IPS-20b (cell line): Measurements from ENCODE around the gene KCNK1.
A peak's percentile ranks its signal among the peaks of the same experiment; 100 is the strongest.

Experiments used
- H3K27ac ChIP-seq: one replicate; pipeline ENCODE4 v1.5.1; 2013; ENCODE audit warnings: low read length
- H3K27me3 ChIP-seq: 2 replicates; pipeline ENCODE4 v1.6.1; 2013; ENCODE audit warnings: mild to moderate bottlenecking, low read length, inconsistent platforms; ENCODE audit not compliant: insufficient read depth
- H3K36me3 ChIP-seq: 2 replicates; pipeline ENCODE4 v1.6.1; 2013; ENCODE audit warnings: low read depth, mild to moderate bottlenecking, inconsistent platforms, low read length, moderate library complexity; ENCODE audit not compliant: insufficient read depth
- H3K4me1 ChIP-seq: 2 replicates; pipeline ENCODE4 v1.6.1; 2013; ENCODE audit warnings: mild to moderate bottlenecking, control low read depth, inconsistent platforms, low read length, moderate library complexity; ENCODE audit not compliant: insufficient read depth
- H3K4me3 ChIP-seq: 2 replicates; pipeline ENCODE4 v1.5.1; 2013; ENCODE audit warnings: mild to moderate bottlenecking, low read length, inconsistent platforms
- H3K9ac ChIP-seq: 2 replicates; pipeline ENCODE4 v1.6.1; 2013; ENCODE audit warnings: low read depth, mild to moderate bottlenecking, inconsistent platforms, low read length, moderate library complexity
- H3K9me3 ChIP-seq: 2 replicates; pipeline ENCODE4 v1.6.1; 2013; ENCODE audit warnings: mild to moderate bottlenecking, low read depth, low read length, inconsistent platforms; ENCODE audit not compliant: insufficient read depth

The KCNK1 gene

DNA sequence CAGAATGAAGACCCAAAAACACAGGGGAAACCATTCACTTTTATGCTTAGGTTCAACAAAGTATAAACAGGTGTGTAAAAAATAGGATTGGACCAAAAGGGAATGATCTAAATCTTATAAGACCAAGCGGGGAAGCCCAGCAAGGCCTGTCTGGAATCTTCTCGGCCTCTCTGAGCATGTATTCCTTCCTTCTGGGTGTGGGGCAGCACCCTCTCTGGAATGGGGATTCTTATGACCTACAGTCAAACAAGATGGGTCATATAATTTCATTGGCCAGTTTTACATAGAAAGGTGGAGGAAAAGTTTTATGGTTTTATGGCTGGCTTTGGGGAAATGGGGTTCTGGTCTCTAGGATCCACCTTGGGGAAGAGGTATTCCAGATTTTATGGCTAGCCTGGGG is 11.2 kb downstream of the KCNK1 start:
- no peak overlapping the region for H3K27ac ChIP-seq
- H3K36me3 ChIP-seq = 0 out of 2 replicates have a peak, but pooled peaks cover 8% of the 10 kb centered on the region
- H3K9me3 ChIP-seq = no peaks in the 10 kb centered on the region
- H3K9ac ChIP-seq = no peak overlapping the region
- no peaks in the 10 kb centered on the region for H3K27me3 ChIP-seq
- 0 out of 2 replicates have a peak, but pooled peaks cover 3% of the 10 kb centered on the region for H3K4me1 ChIP-seq
- no peak overlapping the region for H3K4me3 ChIP-seq

DNA sequence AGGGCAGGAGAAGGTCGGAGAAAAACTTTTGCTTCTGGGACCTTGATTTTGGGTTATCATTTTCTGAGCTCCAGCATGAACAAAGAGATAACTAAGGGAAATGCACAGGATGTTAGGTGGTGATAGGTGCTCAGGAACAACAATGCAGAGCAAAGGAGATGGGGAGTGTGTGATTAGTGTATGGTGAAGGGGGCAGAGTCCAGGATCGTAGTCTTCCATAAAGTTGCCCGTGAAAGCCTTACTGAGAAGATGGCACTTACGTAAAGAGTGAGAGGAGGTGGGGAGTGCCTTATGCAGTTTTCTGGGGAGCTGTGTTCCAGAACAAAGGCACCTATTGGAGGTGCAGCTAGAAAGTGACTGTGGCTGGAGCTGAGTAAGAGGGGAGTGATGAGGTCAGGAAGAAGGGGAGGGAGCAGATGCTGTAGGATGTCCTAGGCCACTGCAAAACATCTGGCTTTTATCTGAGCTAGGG is 11.6 kb downstream of the KCNK1 start:
- H3K27me3 ChIP-seq = no peaks in the 10 kb centered on the region
- H3K9ac ChIP-seq = no peak overlapping the region
- H3K4me1 ChIP-seq = 0 out of 2 replicates have a peak, but pooled peaks cover 3% of the 10 kb centered on the region
- H3K4me3 ChIP-seq = no peak overlapping the region
- H3K27ac ChIP-seq = no peak overlapping the region
- 0 out of 2 replicates have a peak, but pooled peaks cover 8% of the 10 kb centered on the region for H3K36me3 ChIP-seq
- H3K9me3 ChIP-seq = no peaks in the 10 kb centered on the region

DNA sequence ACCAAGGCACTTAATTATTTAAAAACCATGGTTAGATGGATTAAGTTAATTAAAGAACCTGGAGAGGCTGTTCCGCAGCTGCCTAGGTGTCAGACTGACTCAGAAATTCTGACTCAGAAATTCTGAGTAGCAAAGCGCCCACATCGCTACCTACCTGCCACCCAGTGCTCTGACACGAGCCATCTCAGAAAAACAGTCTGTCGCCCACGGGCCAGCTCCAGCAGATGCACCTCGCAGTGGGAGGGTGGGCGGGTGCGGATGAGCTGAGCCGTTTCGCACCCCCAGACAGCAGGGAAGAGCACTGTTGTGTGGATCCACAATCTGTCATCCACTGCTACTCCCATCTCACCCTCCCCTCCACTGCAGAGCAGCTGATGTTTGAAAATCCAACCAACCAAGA is 13.5 kb downstream of the KCNK1 start:
- no peak overlapping the region for H3K4me3 ChIP-seq
- no peaks in the 10 kb centered on the region for H3K27me3 ChIP-seq
- peaks cover 16% of the 10 kb centered on the region for H3K36me3 ChIP-seq
- H3K9ac ChIP-seq = no peak overlapping the region
- no peak overlapping the region for H3K27ac ChIP-seq
- H3K9me3 ChIP-seq = no peaks in the 10 kb centered on the region
- H3K4me1 ChIP-seq = 0 out of 2 replicates have a peak, but pooled peaks cover 3% of the 10 kb centered on the region

DNA sequence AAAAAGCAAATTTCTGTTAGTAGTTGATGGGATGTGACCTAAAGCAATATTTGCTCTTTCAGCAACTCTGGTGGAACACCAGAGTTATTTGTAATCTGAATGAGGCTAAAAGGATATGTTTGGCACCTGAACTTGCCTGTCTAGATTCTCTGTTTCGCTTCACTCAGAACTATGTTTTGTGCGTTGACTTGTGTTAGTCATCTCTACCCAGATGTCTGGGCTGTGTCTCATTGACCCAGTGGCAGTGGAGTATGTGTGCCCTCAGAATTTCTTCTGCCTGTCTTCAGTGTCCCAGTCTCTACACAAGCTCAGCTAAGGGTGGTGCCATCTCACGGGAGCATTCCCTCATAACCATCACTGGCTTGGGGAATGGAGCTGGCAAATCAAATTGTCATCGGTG is 13.9 kb downstream of the KCNK1 start:
- no peak overlapping the region for H3K9ac ChIP-seq
- no peaks in the 10 kb centered on the region for H3K4me1 ChIP-seq

DNA sequence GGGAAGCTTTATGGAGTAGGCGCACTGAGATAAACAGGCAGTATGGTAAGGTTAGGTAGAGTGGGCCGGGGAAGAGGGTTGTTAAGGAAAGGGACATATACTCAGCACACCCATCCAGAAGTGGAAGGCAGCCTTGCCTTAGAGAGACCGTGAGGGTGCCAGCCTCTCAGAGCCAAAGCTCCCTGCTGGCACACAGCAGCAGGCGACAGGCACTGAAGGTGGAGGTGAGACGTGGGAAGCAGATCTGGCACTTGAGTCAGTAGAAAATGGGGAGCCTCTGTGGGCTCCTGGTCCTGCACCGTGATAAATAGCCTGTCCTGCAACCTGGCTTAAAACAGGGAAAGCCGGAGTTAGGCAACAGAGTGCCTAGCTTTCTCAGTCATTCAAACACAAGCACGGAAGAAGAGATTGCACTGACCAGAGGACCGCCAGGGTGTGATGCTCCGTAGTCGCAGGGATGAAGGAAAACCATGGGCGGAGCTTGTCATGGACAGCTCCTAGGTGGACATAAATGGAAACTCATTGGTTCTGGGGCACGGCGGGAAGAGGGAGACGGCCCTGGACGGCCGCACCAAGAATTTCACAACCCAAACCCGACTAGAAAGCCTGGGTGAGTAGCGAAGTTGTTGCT is 15.5 kb downstream of the KCNK1 start:
- Histone ChIP-seq H3K27ac (no peak overlapping the region), H3K9me3 (no peaks in the 10 kb centered on the region), H3K27me3 (no peaks in the 10 kb centered on the region), H3K9ac (no peak overlapping the region), H3K4me1 (no peaks in the 10 kb centered on the region), H3K4me3 (no peak overlapping the region), H3K36me3 (peaks cover 22% of the 10 kb centered on the region)

More for the DNA sequence above, 13.9 kb downstream of the KCNK1 start:
- Histone ChIP-seq H3K36me3 (peaks cover 17% of the 10 kb centered on the region), H3K4me3 (no peak overlapping the region), H3K27me3 (no peaks in the 10 kb centered on the region), H3K9me3 (no peaks in the 10 kb centered on the region), H3K27ac (no peak overlapping the region)

DNA sequence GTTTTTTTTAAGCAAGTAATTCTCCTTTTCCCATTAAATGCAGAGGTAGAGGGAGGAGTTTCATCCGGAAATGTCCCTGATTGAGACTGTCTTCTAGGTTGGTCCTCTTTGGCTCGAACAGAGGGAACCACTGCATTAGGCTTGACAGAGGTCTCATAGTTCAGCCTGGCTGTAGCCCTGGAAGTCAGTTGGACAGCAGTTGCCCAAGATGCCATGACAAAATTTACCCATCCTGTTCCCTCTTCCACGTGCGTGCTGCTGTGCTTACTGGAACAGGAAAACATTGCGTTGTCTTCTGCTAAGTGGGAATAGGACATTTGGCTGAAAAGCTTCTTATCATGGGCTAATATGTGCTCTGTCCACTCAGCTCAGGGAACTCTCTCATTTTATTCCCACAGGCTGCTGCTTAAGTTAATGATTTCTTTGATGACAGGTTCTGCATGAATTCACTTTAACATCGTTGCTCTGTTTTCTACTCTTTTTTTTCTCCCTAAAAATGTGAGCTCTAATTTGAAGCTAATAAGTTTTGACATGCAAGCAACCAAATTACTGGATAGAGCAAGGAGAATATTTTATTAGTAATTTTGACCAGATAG is 18.0 kb downstream of the KCNK1 start:
- Histone ChIP-seq H3K4me3 (no peak overlapping the region), H3K4me1 (peaks cover 6% of the 10 kb centered on the region; the same call in 1 of the 2 replicates), H3K27me3 (no peaks in the 10 kb centered on the region), H3K27ac (no peak overlapping the region), H3K36me3 (peaks cover 18% of the 10 kb centered on the region), H3K9me3 (no peaks in the 10 kb centered on the region), H3K9ac (no peak overlapping the region)

DNA sequence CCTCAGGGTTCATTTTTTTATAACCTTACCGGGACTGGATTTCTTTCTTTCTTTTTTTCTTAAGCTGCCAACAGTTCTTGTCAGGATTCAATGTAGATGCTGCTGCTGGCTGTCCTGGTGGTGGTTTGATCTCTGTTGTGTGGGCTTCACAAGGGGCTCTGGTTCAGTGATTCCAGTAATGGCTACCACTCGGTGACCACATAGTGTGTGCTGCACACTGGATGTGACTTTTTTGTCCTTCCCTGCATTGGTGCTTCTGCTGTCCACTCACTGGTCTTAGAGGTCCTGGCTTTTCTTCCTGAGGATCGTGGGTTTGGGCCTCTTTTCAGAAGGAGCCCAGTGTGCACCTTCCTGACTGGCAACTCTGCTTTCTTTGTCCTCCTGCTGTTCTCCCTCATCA is 18.5 kb downstream of the KCNK1 start:
- peaks cover 6% of the 10 kb centered on the region; the same call in 1 of the 2 replicates for H3K4me1 ChIP-seq
- H3K36me3 ChIP-seq = peaks cover 18% of the 10 kb centered on the region
- no peak overlapping the region for H3K9ac ChIP-seq
- no peak overlapping the region for H3K27ac ChIP-seq
- H3K9me3 ChIP-seq = no peaks in the 10 kb centered on the region
- no peak overlapping the region for H3K4me3 ChIP-seq
- H3K27me3 ChIP-seq = no peaks in the 10 kb centered on the region

DNA sequence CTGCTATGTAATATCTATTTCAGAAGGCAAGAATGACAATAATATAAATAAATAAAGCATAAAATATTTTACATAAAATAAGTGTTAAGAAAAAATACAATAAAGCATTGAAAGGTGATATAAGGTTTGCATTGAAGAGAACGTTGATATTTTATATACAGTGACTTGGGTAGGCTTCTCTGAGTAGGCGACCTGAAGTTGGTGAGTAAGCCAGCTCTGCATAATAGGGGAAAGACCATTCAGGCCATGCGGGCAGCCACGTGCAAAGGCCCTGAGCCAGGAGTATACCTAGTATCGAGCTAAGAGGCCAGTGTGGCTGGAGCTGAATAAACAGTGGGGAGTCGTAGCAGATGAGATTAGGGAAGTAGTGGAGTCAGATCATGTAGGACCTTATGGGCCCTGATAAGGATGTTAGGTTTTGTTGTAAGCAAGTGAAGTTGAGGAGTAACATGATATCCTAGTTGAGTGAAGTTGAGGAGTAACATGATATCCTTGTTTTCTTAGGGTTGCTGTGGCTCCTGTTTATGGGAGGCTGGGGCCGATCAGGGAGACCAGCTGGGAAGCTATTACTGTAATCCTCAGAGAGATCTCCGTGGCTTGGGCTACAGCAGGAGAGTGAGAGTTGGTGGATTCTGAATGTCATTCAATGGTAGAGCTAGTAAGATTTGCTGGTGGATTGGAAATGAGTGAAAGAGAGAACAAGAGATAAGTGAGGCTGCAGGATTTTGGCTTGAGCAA is 22.0 kb downstream of the KCNK1 start:
- H3K9me3 ChIP-seq = no peaks in the 10 kb centered on the region
- H3K27me3 ChIP-seq = no peaks in the 10 kb centered on the region
- H3K4me3 ChIP-seq = peak overlapping the region; percentile 5; the same call in 1 of the 2 replicates
- peaks cover 6% of the 10 kb centered on the region; the same call in 1 of the 2 replicates for H3K4me1 ChIP-seq
- H3K9ac ChIP-seq = no peak overlapping the region
- no peak overlapping the region for H3K27ac ChIP-seq
- H3K36me3 ChIP-seq = peaks cover 16% of the 10 kb centered on the region

DNA sequence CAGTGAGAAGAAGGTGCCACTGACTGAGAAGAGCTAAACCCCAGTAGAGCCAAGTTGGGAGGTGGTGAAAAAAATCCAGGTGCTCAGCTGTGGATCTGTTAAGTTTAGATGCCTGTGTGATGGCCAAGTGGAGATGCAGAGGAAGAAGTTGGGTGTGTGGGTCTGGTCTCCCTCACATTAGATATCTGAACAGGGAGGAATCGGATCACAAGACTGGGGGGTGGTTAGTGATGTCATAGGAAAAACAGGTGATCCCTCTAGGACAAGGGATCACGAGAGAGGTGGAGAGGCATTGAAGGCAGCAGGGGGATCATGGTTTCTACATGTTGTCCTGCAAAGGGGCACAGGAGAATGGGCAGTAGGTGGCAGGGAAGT is 22.6 kb downstream of the KCNK1 start:
- no peaks in the 10 kb centered on the region for H3K9me3 ChIP-seq
- no peaks in the 10 kb centered on the region for H3K27me3 ChIP-seq
- H3K9ac ChIP-seq = no peak overlapping the region
- H3K4me3 ChIP-seq = peak overlapping the region; percentile 5; the same call in 1 of the 2 replicates
- peaks cover 12% of the 10 kb centered on the region for H3K36me3 ChIP-seq
- H3K27ac ChIP-seq = no peak overlapping the region
- H3K4me1 ChIP-seq = peaks cover 6% of the 10 kb centered on the region; the same call in 1 of the 2 replicates

DNA sequence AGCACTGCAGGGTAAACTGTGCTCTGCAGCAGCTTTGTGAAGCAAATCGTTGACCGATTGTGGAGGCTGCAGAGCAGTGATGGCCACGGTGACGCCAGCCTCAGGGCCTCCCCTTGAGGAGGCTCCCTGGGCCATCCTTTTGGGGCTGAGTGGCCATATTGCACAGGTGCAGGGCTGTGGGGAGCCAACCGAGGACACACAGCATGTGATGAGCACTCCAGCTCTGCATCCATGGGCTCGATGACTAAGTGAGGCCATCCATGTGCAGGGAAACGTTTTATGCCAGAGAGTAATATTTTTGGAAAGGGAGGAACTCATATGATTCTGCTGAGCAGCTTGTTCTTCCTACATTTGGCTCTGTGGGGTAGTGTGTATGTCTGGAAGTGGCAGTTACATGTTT is 24.6 kb downstream of the KCNK1 start:
- Histone ChIP-seq H3K36me3 (no peaks in the 10 kb centered on the region; the same call in 1 of the 2 replicates), H3K27me3 (no peaks in the 10 kb centered on the region), H3K9me3 (no peaks in the 10 kb centered on the region), H3K27ac (no peak overlapping the region), H3K4me3 (no peak overlapping the region), H3K9ac (no peak overlapping the region), H3K4me1 (peaks cover 6% of the 10 kb centered on the region; the same call in 1 of the 2 replicates)

DNA sequence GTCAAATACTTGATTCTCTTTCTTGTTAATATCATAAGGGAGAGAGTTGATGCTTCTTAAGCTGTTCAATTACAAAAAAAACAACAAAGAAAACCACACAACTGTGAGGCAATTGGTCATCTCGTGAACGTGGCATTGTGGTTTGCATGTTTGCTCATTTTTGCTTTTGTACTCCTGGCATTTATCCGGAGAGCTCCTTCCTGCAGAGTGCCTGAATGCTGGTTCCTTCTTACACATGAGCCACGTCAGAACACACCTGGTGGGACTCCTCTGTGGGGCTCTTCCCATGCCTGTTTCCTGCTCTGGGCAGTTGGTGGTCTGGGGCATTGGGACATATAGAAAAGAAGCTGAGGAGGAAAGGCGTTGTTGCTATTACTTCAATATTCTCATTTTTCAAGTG is 25.7 kb downstream of the KCNK1 start:
- no peak overlapping the region for H3K27ac ChIP-seq
- H3K4me3 ChIP-seq = no peak overlapping the region
- no peaks in the 10 kb centered on the region for H3K36me3 ChIP-seq
- no peaks in the 10 kb centered on the region for H3K9me3 ChIP-seq
- peaks cover 6% of the 10 kb centered on the region; the same call in 1 of the 2 replicates for H3K4me1 ChIP-seq
- no peaks in the 10 kb centered on the region for H3K27me3 ChIP-seq
- H3K9ac ChIP-seq = no peak overlapping the region
